B cell (primary cell): ENCODE measurements around the gene SLC17A8. TPM values are rescaled to one million over a fixed set of nuclear protein-coding genes. Genes with fewer than 3 reads are reported as not detected.

Source experiments
- ATAC-seq: fragments of 200-7000 bp; cut with Tn5 transposase; one replicate; pipeline ENCODE4 v1.10.0; 2021; ENCODE audit warnings: low read depth, mild to moderate bottlenecking, moderate number of reproducible peaks, moderate library complexity
- CTCF ChIA-PET: fragments of 350-600 bp; sonication (Branson Sonifier 250); formaldehyde crosslinking; loops from one replicate; lab custom pipeline; 2021; ENCODE audit warnings: antibody characterized with exemption, inconsistent platforms; lab: Charles Lee
- POLR2A ChIA-PET: fragments of 350-600 bp; sonication (Branson Sonifier 250); formaldehyde crosslinking; loops from one replicate; lab custom pipeline; 2021; ENCODE audit warnings: antibody characterized with exemption; lab: Charles Lee
- DNase-seq: peaks from one replicate; pipeline ENCODE4 v3.0.0; 2013
- H2AFZ ChIP-seq: 2 replicates; pipeline ENCODE4 v1.6.1; 2012; ENCODE audit warnings: mild to moderate bottlenecking, low read depth, low read length; ENCODE audit not compliant: insufficient read depth, poor library complexity, severe bottlenecking
- H3K27ac ChIP-seq, 2 donors: 1 replicate in 1 of 2; 2 replicates in 1 of 2; pipeline ENCODE4 v1.5.1; 2012 to 2013; ENCODE audit warnings: low read length in 2 of 2, mild to moderate bottlenecking in 2 of 2, moderate library complexity in 1 of 2
- H3K27me3 ChIP-seq, 4 experiments: fragments of 200-600 bp in 1 of 4; sonication (generic) in 1 of 4; replicated peaks in 1 of 4; 1 replicate in 2 of 4; 2 replicates in 2 of 4; pipeline versions ENCODE4 v1.6.1 to v1.7.0; 2013 to 2016; ENCODE audit warnings: low read length in 3 of 4, mild to moderate bottlenecking in 2 of 4, mixed read lengths in 1 of 4, moderate library complexity in 1 of 4; ENCODE audit not compliant: insufficient read depth in 4 of 4, control insufficient read depth in 3 of 4; ENCODE audit errors: control extremely low read depth in 1 of 4
- H3K36me3 ChIP-seq, 2 experiments: replicated peaks in 1 of 2; 1 replicate in 1 of 2; 2 replicates in 1 of 2; pipeline versions ENCODE4 v1.6.1 to v1.7.1; 2013; ENCODE audit warnings: low read length in 1 of 2; ENCODE audit not compliant: insufficient read depth in 2 of 2, control insufficient read depth in 1 of 2; ENCODE audit errors: control extremely low read depth in 1 of 2, extremely low read depth in 1 of 2
- H3K4me1 ChIP-seq, 2 donors: fragments of 200-600 bp in 1 of 2; sonication (generic) in 1 of 2; 1 replicate in 1 of 2; 2 replicates in 1 of 2; pipeline versions ENCODE4 v1.5.1 to v1.6.1; 2013 to 2017; ENCODE audit warnings: low read length in 2 of 2; ENCODE audit not compliant: control insufficient read depth in 2 of 2, insufficient read depth in 2 of 2
- H3K4me2 ChIP-seq: replicated peaks from 2 replicates; pipeline ENCODE3; 2012; ENCODE audit warnings: mild to moderate bottlenecking, low read depth, low read length; ENCODE audit not compliant: poor library complexity, severe bottlenecking
- H3K4me3 ChIP-seq, 5 experiments: fragments of 200-600 bp in 1 of 5; sonication (generic) in 1 of 5; 1 replicate in 3 of 5; 2 replicates in 2 of 5; pipeline versions ENCODE4 v1.5.1 to v1.7.0; 2011 to 2016; ENCODE audit warnings: low read length in 4 of 5, mild to moderate bottlenecking in 4 of 5, low read depth in 2 of 5, control low read depth in 1 of 5, moderate library complexity in 1 of 5; ENCODE audit not compliant: insufficient read depth in 1 of 5; ENCODE audit errors: control extremely low read depth in 1 of 5, extremely low read depth in 1 of 5
- H3K79me2 ChIP-seq: fragments of 200-600 bp; sonication (generic); one replicate; pipeline ENCODE4 v1.6.0; 2016; ENCODE audit warnings: low read length; ENCODE audit not compliant: control insufficient read depth, insufficient read depth
- H3K9ac ChIP-seq: fragments of 200-600 bp; sonication (generic); 2 replicates; pipeline ENCODE4 v1.6.1; 2017; ENCODE audit warnings: mild to moderate bottlenecking, low read length, moderate library complexity
- H3K9me3 ChIP-seq, 3 donors: one replicate each; pipeline versions ENCODE4 v1.6.1 to v1.7.1; 2013; ENCODE audit warnings: low read length in 2 of 3; ENCODE audit not compliant: control insufficient read depth in 2 of 3, insufficient read depth in 1 of 3; ENCODE audit errors: control extremely low read depth in 1 of 3
- H4K20me1 ChIP-seq: 2 replicates; pipeline ENCODE4 v1.6.0; 2012; ENCODE audit warnings: mild to moderate bottlenecking, low read length; ENCODE audit not compliant: insufficient read depth, control insufficient read depth, poor library complexity, severe bottlenecking
- H3K27ac Mint-ChIP-seq: one replicate; pipeline ENCODE4 v1.8.0; 2021; ENCODE audit warnings: mixed read lengths
- H3K27me3 Mint-ChIP-seq: one replicate; pipeline ENCODE4 v1.8.0; 2021; ENCODE audit warnings: mixed read lengths
- H3K4me1 Mint-ChIP-seq: one replicate; pipeline ENCODE4 v1.8.0; 2021; ENCODE audit warnings: mixed read lengths
- H3K4me3 Mint-ChIP-seq: one replicate; pipeline ENCODE4 v1.8.0; 2021; ENCODE audit warnings: mixed read lengths
- H3K9me3 Mint-ChIP-seq: one replicate; pipeline ENCODE4 v1.8.0; 2022; ENCODE audit warnings: mixed read lengths; ENCODE audit not compliant: insufficient read depth
- CTCF ChIP-seq: fragments of 200-600 bp; IDR thresholded peaks from one replicate; pipeline ENCODE4 v1.8.0; 2022; ENCODE audit warnings: antibody characterized with exemption, mild to moderate bottlenecking
- EZH2 ChIP-seq: IDR thresholded peaks from 2 replicates; pipeline ENCODE4 v1.6.1; 2012; ENCODE audit warnings: borderline replicate concordance, low read depth, mild to moderate bottlenecking, moderate library complexity, low read length; ENCODE audit not compliant: insufficient read depth, poor library complexity, severe bottlenecking
- WGBS: methylation state at CpG from one replicate; pipeline ENCODE4 v1.1.5; 2013; ENCODE audit warnings: missing lambda C conversion rate; ENCODE audit not compliant: insufficient coverage; 5-methylcytosine and 5-hydroxymethylcytosine counted together
- intact Hi-C: fragments of 100-400 bp; cut with micrococcal nuclease; formaldehyde crosslinking; loops from one replicate; pipeline ENCODE4 v1.10.0; 2022
- polyA plus RNA-seq: library from polyadenylated mRNA; depleted of rRNA; stranded (reverse); fragments of >200 nt; gene quantifications from 2 replicates; pipeline ENCODE4 v1.2.3, GENCODE V29; 2012
- total RNA-seq, 2 donors: library from RNA; stranded (reverse); fragments of 120-200 nt in 1 of 2; gene quantifications; 1 replicate in 1 of 2; 2 replicates in 1 of 2; pipeline versions ENCODE4 v1.2.3 to v1.2.4, GENCODE V29; 2013 to 2022

The SLC17A8 gene
- total and polyA plus RNA-seq, 2 donors (not counting 1 experiment from before 2014, with no cell fraction given) = not detected

GRCh38 chr12:100391856-100392255, 35.0 kb downstream of the SLC17A8 start:
- Histone ChIP-seq H3K9ac (no peak overlapping the region), H3K36me3 (no peaks in the 10 kb centered on the region), H3K27me3 (peaks cover 0 to 2% (median under 1%) of the 10 kb centered on the region in 4 experiments), H3K4me2 (no peak overlapping the region), H3K9me3 (no peaks in the 10 kb centered on the region), H3K27ac (no peak overlapping the region), H3K4me1 (no peaks in the 10 kb centered on the region), H3K79me2 (no peaks in the 10 kb centered on the region), H2AFZ (no peak overlapping the region), H3K4me3 (no peak overlapping the region), H4K20me1 (no peaks in the 10 kb centered on the region)
- Mint-ChIP-seq H3K27me3 (peaks cover 3% of the 10 kb centered on the region), H3K4me3 (no peak overlapping the region), H3K27ac (no peak overlapping the region), H3K4me1 (no peaks in the 10 kb centered on the region), H3K9me3 (no peaks in the 10 kb centered on the region)
- no peak for TF ChIP-seq EZH2
- TF ChIP-seq CTCF = no peak
- ChIA-PET POLR2A (no interaction called here), CTCF (no interaction called here)
- 100% methylated on average over 1 of the region's 2 CpGs for WGBS
- no peak for ATAC-seq
- intact Hi-C loops = no loop called here
- no peak for DNase-seq

GRCh38 chr12:100393200-100393599, 36.3 kb downstream of the SLC17A8 start:
- POLR2A ChIA-PET = no interaction called here
- H3K79me2 ChIP-seq = no peaks in the 10 kb centered on the region
- Mint-ChIP-seq H3K27me3 (peaks cover 3% of the 10 kb centered on the region), H3K4me3 (no peak overlapping the region), H3K9me3 (no peaks in the 10 kb centered on the region), H3K27ac (no peak overlapping the region), H3K4me1 (no peaks in the 10 kb centered on the region)
- H3K9ac ChIP-seq = no peak overlapping the region
- no peak for DNase-seq
- no peaks in the 10 kb centered on the region for H3K9me3 ChIP-seq
- no peaks in the 10 kb centered on the region for H3K36me3 ChIP-seq
- TF ChIP-seq EZH2 (no peak), CTCF (no peak)
- no peak overlapping the region for H3K4me2 ChIP-seq
- no peak overlapping the region for H2AFZ ChIP-seq
- H3K4me1 ChIP-seq = no peaks in the 10 kb centered on the region
- 93% methylated on average over 2 of the region's 6 CpGs for WGBS
- intact Hi-C loops = no loop called here
- ATAC-seq = no peak
- no peak overlapping the region for H3K27ac ChIP-seq
- H3K4me3 ChIP-seq = no peak overlapping the region
- H3K27me3 ChIP-seq = peaks cover 0 to 2% (median under 1%) of the 10 kb centered on the region in 4 experiments
- no peaks in the 10 kb centered on the region for H4K20me1 ChIP-seq
- CTCF ChIA-PET = no interaction called here
